T follicular helper cell (primary cell): ENCODE data around the gene ANGPTL4.
"Not testable (repeated sequence)": the region's sequence is repeated elsewhere in the genome, so short reads cannot be mapped to it uniquely, and the experiment has no call there.

Experiments
- DNase-seq: peaks from one replicate; pipeline ENCODE4 v3.0.0-alpha.2; 2020; ENCODE audit warnings: low read depth
- total RNA-seq, 2 experiments: gene quantifications; one replicate each; lab custom pipeline; 2026; lab: John Stamatoyannopoulos, UW

Gene ANGPTL4
- total RNA-seq, result 0.06 to 0.17 reads per million in 2 experiments

- no peak for DNase-seq
Measured at GRCh38 chr19:8363803-8364771, at the start of gene ANGPTL4. ANGPTL4 (plus strand) TSS chr19:8364155; CDS start chr19:8364322, 167 bp downstream.

DNA sequence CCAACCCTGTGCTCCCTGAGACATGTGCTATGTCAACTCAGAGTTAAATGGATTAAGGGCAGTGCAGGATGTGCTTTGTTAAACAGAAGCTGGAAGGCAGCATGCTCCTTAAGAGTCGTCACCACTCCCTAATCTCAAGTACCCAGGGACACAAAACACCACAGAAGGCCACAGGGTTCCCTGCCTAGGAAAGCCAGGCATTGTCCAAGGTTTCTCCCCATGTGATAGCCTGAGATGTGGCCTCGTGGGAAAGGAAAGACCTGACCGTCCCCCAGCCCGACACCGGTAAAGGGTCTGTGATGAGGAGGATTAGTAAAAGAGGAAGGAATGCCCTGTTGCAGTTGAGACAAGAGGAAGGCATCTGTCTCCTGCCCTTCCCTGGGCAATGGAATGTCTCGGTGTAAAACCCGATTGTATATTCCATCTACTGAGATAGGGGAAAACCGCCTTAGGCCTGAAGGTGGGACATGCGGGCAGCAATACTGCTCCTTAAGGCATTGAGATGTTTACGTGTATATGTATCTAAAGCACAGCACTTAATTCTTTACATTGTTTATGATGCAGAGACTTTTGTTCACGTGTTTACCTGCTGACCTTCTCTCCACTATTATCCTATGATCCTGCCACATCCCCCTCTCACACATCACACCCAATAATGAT is 48.8 kb upstream of the ANGPTL4 start:
- not testable (repeated sequence) for DNase-seq

DNA sequence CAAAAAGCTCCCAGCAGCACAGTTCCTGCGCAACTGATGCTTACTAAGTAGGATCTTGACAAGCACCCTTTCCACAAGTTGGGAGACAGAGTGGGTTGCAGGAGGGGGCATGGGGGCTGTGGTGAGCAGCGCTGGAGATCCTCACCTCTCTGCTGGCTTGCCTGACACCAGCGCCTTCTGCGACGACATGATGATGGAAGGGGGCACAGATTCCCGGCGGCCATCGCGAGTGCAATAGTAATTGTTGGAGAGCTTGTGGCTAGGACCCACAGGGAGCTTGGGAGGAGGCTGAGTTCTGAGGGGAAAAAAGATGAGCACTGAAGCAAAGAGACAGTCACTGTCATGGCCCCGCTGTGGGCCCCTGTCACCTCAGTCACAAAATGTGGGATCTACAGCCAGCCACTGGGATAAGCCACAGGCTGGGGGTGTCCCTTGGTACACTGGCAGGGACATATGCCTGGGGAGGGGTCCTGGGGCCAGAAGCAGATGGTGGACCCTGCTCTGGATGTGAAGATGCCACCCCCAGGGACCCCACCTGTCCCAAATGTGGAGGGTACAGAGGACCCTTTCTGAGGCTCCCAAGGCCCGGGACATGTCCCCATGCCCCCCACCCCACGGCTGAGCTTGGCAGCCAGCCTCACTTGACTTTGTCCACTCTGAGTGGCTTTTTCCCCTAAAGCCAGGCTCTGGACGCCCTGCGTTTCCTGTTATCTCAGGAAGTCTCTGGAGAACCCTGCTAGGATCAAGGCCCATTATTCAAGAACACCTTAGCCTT is 47.4 kb upstream of the ANGPTL4 start:
- no peak for DNase-seq

DNA sequence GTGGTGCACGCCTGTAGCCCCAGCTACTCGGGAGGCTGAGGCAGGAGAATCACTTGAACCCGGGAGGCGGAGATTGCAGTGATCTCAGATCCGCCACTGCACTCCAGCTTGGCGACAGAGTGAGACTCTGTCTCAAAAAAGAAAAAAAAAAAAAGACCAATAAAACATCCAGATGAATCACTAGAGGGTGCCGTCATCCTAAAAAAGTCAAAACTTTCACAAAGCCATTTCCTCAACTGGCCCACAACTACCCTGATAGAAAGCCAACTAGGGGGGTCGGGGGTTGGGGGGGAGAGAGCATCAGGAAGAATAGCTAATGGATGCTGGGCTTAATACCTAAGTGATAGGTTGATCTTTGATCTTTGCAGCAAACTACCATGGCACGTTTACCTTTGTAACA is 45.1 kb upstream of the ANGPTL4 start:
- DNase-seq, result not testable (repeated sequence)

- DNase-seq, result no peak
Measured at GRCh38 chr19:8319807-8320520, 44.0 kb upstream of the ANGPTL4 start.

- DNase-seq, result no peak
Measured at GRCh38 chr19:8320564-8321066, 43.3 kb upstream of the ANGPTL4 start.

- peak; percentile 95 for DNase-seq
Measured at GRCh38 chr19:8321067-8321985, 42.6 kb upstream of the ANGPTL4 start, which contains the start of the genes NDUFA7 and RPS28. NDUFA7 (minus strand) TSS chr19:8321375; CDS start chr19:8321358, 17 bp downstream. RPS28 (plus strand) TSS chr19:8321496; CDS start chr19:8321531, 35 bp downstream.

GRCh38 chr19:8321986-8322637 is 41.8 kb upstream of the ANGPTL4 start:
- DNase-seq, result no peak

GRCh38 chr19:8322638-8322997 is 41.3 kb upstream of the ANGPTL4 start:
- DNase-seq, result no peak

DNA sequence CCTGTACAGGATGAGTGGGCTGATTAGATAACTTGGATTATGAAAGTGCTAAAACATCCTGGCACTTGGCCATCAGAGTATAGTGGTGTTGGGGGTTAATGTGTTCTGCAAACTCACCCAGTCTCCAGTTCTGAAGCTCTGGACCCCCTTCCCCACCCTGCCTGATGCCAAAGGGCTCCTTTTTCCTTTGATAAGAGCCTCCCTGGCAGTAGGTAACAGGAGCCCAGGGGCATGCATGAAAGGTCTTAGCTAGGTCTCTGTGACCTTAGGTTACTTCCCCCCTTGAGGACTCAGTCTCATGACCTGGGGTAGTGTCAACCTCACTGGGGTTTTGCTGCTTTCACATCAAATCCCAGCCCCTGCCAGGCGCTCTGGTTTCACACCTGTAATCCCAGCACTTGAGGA is 40.2 kb upstream of the ANGPTL4 start:
- DNase-seq, result no peak

DNA sequence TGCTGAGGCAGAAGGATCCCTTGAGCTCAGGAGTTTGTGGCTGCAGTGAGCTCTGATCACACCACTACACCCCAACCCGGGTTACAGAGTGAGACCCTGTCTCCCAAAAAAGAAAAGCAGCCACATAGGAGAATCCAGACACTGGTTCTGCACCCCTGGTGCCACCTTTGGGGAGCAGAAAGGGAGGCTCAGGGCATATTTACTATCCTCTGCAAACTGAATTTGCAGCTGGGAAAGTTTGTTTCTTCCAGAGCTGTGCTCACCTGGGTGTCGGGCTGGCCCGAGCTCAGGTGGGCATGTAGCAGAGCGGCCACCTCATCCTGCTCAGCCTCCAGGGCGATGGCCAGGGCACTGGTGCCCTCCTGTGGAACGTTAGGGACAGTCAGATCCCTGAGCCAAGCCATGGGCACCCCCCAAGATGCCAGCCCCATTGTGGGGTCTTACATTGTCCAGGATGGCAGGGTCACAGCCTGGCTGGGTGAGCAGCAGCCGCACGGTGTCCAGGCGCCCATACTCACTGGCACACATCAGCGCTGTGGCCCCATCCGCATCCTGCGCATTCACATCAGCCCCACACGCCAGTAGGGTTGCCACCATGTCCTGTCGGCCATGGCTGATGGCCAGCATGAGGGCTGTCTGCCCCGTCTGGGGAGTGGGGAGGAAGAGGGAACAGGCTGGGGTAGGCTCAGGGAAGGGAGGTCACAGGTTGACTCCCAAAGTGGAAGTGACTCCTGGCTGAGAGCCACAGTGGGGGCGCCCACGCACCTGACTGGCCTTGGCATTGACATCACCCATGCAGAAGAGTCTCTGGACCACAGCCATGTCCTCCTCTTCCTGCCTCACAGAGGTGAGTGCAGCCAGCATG is 39.5 kb upstream of the ANGPTL4 start:
- no peak for DNase-seq

GRCh38 chr19:8325454-8325853 is 38.5 kb upstream of the ANGPTL4 start:
- DNase-seq, result no peak

DNA sequence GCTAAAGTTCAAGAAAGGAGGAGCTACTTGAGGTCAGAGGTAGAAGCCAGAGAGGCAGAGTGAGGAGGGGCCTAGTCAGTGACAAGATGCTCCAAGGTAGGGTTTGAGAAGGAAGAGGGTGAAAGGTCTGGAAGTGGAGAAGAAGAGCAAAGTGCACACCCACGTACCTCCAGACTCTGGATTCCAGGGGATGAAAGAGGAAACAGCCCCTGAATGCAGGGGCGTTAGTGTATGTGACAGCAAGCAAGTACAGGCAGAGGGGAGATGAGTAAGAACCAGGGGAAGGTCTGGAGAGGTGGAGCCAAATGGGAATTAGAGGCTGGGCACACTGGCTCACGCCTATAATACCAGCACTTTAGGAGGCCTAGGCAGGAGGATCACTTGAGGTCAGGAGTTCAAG is 34.0 kb upstream of the ANGPTL4 start:
- no peak for DNase-seq

DNA sequence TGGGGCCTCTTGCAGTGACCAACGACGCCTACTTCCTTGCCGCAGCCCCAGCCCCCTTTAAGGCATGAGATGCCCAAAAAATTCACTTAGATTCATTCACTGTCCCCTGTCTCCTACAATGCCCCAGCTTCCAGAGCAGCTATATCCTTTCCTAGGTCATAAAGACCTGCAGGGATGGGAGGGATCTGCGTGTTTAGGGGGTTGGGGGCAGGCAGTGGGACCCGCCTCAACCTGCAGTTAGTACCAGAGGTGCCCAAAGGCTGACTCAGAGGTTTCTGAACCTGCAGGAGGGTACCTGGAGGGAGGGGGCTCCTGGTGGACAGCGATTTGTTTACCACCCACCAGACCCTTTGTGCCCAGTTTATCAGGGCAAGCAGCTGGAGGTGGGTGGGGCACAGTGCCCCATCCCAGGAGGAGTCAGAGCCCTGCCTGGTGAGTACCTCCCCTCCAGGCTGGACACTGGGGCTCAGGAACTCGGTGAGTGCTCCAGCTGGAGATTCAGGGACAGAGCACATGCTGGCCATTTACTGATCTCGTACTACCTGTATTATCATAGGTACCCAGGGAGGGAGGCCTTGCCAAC is 32.6 kb upstream of the ANGPTL4 start:
- no peak for DNase-seq

GRCh38 chr19:8332976-8333766 is 30.8 kb upstream of the ANGPTL4 start:
- no peak for DNase-seq

GRCh38 chr19:8333767-8334457 is 30.0 kb upstream of the ANGPTL4 start:
- no peak for DNase-seq
